ENCODE measurements around the gene LEMD2. TPM values are rescaled to one million over a fixed set of nuclear protein-coding genes. Genes with fewer than 3 reads are reported as not detected.

LEMD2 gene
- total and polyA plus RNA-seq, 9 of the 15 experiments (the other 6 are each of a cell fraction or from before 2014, with no cell fraction given): 0.32 to 46.3 (median 30.8) TPM

GRCh38 chr6:33788694-33789549 lies at the start of gene LEMD2 (continued):
- TF ChIP-seq ZNF639 (CRISPR knock-in tag; conservative IDR thresholded peaks at IDR 0.05 in 1 of 2, IDR thresholded peaks at IDR 0.05 in 1 of 2): peak in 1 of 2 experiments; percentile 98; a peak in 3 of 4 replicates
- TF ChIP-seq ZNF134 (CRISPR knock-in tag; conservative IDR thresholded peaks at IDR 0.05): peak; percentile 83
- no peak for TF ChIP-seq MCM2 (IDR thresholded peaks at IDR 0.05; ENCODE audit: low read depth)
- TF ChIP-seq RERE (CRISPR knock-in tag; IDR thresholded peaks at IDR 0.05; ENCODE audit: borderline replicate concordance): no peak
- no peak for TF ChIP-seq SAFB2 (IDR thresholded peaks at IDR 0.05; ENCODE audit: borderline replicate concordance, low read depth, low read length, severe bottlenecking)
- peak; percentile 98 for TF ChIP-seq ETS1 (conservative IDR thresholded peaks at IDR 0.05; ENCODE audit: control insufficient read depth, low read depth, low read length)
- TF ChIP-seq NR2C1 (IDR thresholded peaks at IDR 0.05): peak; percentile 96
- peak; percentile 96 for TF ChIP-seq NR2C1 (tag; IDR thresholded peaks at IDR 0.05)
- TF ChIP-seq ZNF707 (CRISPR knock-in tag; conservative IDR thresholded peaks at IDR 0.05): 0 out of 2 replicates have a peak, but pooled peaks have one; percentile 23
- TF ChIP-seq NFATC3 (IDR thresholded peaks at IDR 0.05): peak; percentile 57; the same call in 1 of the 2 replicates
- TF ChIP-seq UBTF (IDR thresholded peaks at IDR 0.05; ENCODE audit: borderline replicate concordance in 1 of 2, low read depth in 2 of 2, low read length in 2 of 2): peak; percentile 54 to 92; a peak in 2 of 4 replicates
- TF ChIP-seq U2AF1 (optimal IDR thresholded peaks at IDR 0.05; ENCODE audit: low read depth, low read length): peak; percentile 56
- TF ChIP-seq TAF1 (IDR thresholded peaks at IDR 0.05; ENCODE audit: control insufficient read depth, extremely low read depth, insufficient read depth, low read length, severe bottlenecking): peak; percentile 84

Measured in K562 (cell line).